DMS114 treated with DMSO at 0.1 percent for 48 hours (cell line): ENCODE measurements around the gene GPRC5D.

Source experiments
- DNase-seq: peaks from one replicate; lab custom pipeline; 2025; ENCODE audit not compliant: unreplicated experiment; lab: John Stamatoyannopoulos, UW

GPRC5D gene

GRCh38 chr12:12952036-12952435, at the start of gene GPRC5D:
Gene GPRC5D, minus strand, starts transcription at chr12:12952170. Its CDS starts 1,786 bp downstream, at chr12:12950384.
- DNase-seq: no peak

GRCh38 chr12:13001775-13002040, 49.7 kb upstream of the GPRC5D start:
- no peak for DNase-seq

GRCh38 chr12:13000925-13001774, 49.2 kb upstream of the GPRC5D start:
- DNase-seq: peak; percentile 48

GRCh38 chr12:13000616-13000924, 48.6 kb upstream of the GPRC5D start:
- peak; percentile 63 for DNase-seq

- DNase-seq: peak; percentile 84
Observed at GRCh38 chr12:12999959-13000615, 48.1 kb upstream of the GPRC5D start, which contains the start of gene HEBP1. Gene HEBP1, minus strand, starts transcription at chr12:13000265. Its CDS starts 151 bp downstream, at chr12:13000114.

GRCh38 chr12:12999271-12999958, 47.4 kb upstream of the GPRC5D start:
- no peak for DNase-seq

GRCh38 chr12:12998248-12998647, 46.3 kb upstream of the GPRC5D start:
- no peak for DNase-seq

GRCh38 chr12:12997734-12998133, 45.8 kb upstream of the GPRC5D start:
- no peak for DNase-seq

GRCh38 chr12:12997156-12997555, 45.2 kb upstream of the GPRC5D start:
- no peak for DNase-seq

GRCh38 chr12:12996209-12996608, 44.2 kb upstream of the GPRC5D start:
- DNase-seq: no peak

- no peak for DNase-seq
Observed at GRCh38 chr12:12995088-12995487, 43.1 kb upstream of the GPRC5D start.

- no peak for DNase-seq
Observed at GRCh38 chr12:12993367-12993766, 41.4 kb upstream of the GPRC5D start.

- no peak for DNase-seq
Observed at GRCh38 chr12:12992418-12993130, 40.6 kb upstream of the GPRC5D start.

- no peak for DNase-seq
Observed at GRCh38 chr12:12990700-12991468, 38.9 kb upstream of the GPRC5D start.

GRCh38 chr12:12987421-12987820, 35.5 kb upstream of the GPRC5D start:
- DNase-seq: no peak

- no peak for DNase-seq
Observed at GRCh38 chr12:12986775-12987331, 34.9 kb upstream of the GPRC5D start.

GRCh38 chr12:12985817-12986408, 33.9 kb upstream of the GPRC5D start:
- DNase-seq: peak; percentile 20

- no peak for DNase-seq
Observed at GRCh38 chr12:12984149-12984548, 32.2 kb upstream of the GPRC5D start.

- peak; percentile 54 for DNase-seq
Observed at GRCh38 chr12:12983420-12984035, 31.6 kb upstream of the GPRC5D start.

GRCh38 chr12:12982331-12982730, 30.4 kb upstream of the GPRC5D start:
- DNase-seq: no peak
